Endothelial cell of umbilical vein (primary cell): Measurements from ENCODE around the gene GNAQ. TPM values are rescaled to one million over a fixed set of nuclear protein-coding genes. Genes with fewer than 3 reads are reported as not detected.
A peak's percentile ranks its signal among the peaks of the same experiment; 100 is the strongest.

Experiments used
- BruUV-seq: library from RNA; stranded (reverse); fragments of 400-500 nt; replicated peaks from 2 replicates; lab custom pipeline; 2021; lab: Mats Ljungman, UMichigan
- CTCF ChIA-PET: fragments of 300-600, 350-600 bp; sonication (Branson Sonifier 250); formaldehyde crosslinking; loops from one replicate; lab custom pipeline; 2021; ENCODE audit warnings: antibody characterized with exemption, inconsistent platforms; lab: Charles Lee
- POLR2A ChIA-PET: fragments of 300-600, 350-600 bp; sonication (Branson Sonifier 250); formaldehyde crosslinking; loops from one replicate; lab custom pipeline; 2021; ENCODE audit warnings: antibody characterized with exemption, inconsistent platforms; lab: Charles Lee
- DNase-seq: peaks from one replicate; pipeline ENCODE4 v3.0.0-alpha.2; 2011; ENCODE audit warnings: low read depth, low spot score
- FAIRE-seq: peaks from 2 replicates; lab custom pipeline; 2011; peaks lifted over from hg19 to GRCh38; lab: Jason Lieb, UNC
- H2AFZ ChIP-seq: 2 replicates; pipeline ENCODE4 v1.6.0; 2012; ENCODE audit warnings: low read depth, low read length, control low read depth, inconsistent platforms
- H3K27ac ChIP-seq: 2 replicates; pipeline ENCODE4 v1.5.1; 2011; ENCODE audit warnings: low read depth, mild to moderate bottlenecking, control low read depth, low read length, moderate library complexity; ENCODE audit not compliant: insufficient read depth
- H3K27me3 ChIP-seq, 2 experiments: 2 replicates each; pipeline versions ENCODE4 v1.6.0 to v1.6.1; 2011; ENCODE audit warnings: low read length in 2 of 2, mixed read lengths in 1 of 2; ENCODE audit not compliant: control insufficient read depth in 2 of 2, insufficient read depth in 2 of 2
- H3K36me3 ChIP-seq, 2 experiments: 2 replicates in 1 of 2; 3 replicates in 1 of 2; pipeline ENCODE4 v1.5.1; 2011; ENCODE audit warnings: low read length in 2 of 2, mild to moderate bottlenecking in 1 of 2, moderate library complexity in 1 of 2; ENCODE audit not compliant: control insufficient read depth in 2 of 2, insufficient read depth in 2 of 2; ENCODE audit errors: extremely low read depth in 1 of 2
- H3K4me1 ChIP-seq: 3 replicates; pipeline ENCODE4 v1.5.1; 2011; ENCODE audit warnings: mild to moderate bottlenecking, low read length; ENCODE audit not compliant: control insufficient read depth, insufficient read depth; ENCODE audit errors: extremely low read depth
- H3K4me2 ChIP-seq: 2 replicates; pipeline ENCODE4 v1.6.1; 2011; ENCODE audit warnings: low read length, control low read depth, mixed read lengths; ENCODE audit not compliant: insufficient read depth
- H3K4me3 ChIP-seq, 3 experiments: fragments of 200-600 bp in 1 of 3; sonication (generic), shearing (Covaris generic) in 1 of 3; replicated peaks in 1 of 3; 2 replicates each; pipeline ENCODE4 v1.5.1; 2011 to 2016; ENCODE audit warnings: control low read depth in 3 of 3, low read length in 3 of 3, mild to moderate bottlenecking in 2 of 3, inconsistent platforms in 1 of 3, low read depth in 1 of 3, moderate library complexity in 1 of 3; ENCODE audit not compliant: insufficient read depth in 1 of 3
- H3K79me2 ChIP-seq: 2 replicates; pipeline ENCODE4 v1.6.0; 2012; ENCODE audit warnings: low read length, inconsistent platforms; ENCODE audit not compliant: control insufficient read depth, insufficient read depth
- H3K9ac ChIP-seq: replicated peaks from 2 replicates; pipeline ENCODE3; 2011; ENCODE audit warnings: low read length, control low read depth; ENCODE audit not compliant: insufficient read depth; ENCODE audit errors: extremely low read depth
- H3K9me1 ChIP-seq: replicated peaks from 3 replicates; pipeline ENCODE4 v1.6.0; 2011; ENCODE audit warnings: mild to moderate bottlenecking, low read length; ENCODE audit not compliant: control insufficient read depth, insufficient read depth; ENCODE audit errors: extremely low read depth
- H3K9me3 ChIP-seq: replicated peaks from 2 replicates; pipeline ENCODE4 v1.5.1; 2012; ENCODE audit warnings: low read length, inconsistent platforms; ENCODE audit not compliant: control insufficient read depth, insufficient read depth
- H4K20me1 ChIP-seq: replicated peaks from 2 replicates; pipeline ENCODE3; 2011; ENCODE audit warnings: mild to moderate bottlenecking, low read length; ENCODE audit not compliant: control insufficient read depth, insufficient read depth; ENCODE audit errors: extremely low read depth
- EZH2 ChIP-seq: IDR thresholded peaks from 2 replicates; pipeline ENCODE4 v1.6.1; 2012; ENCODE audit warnings: borderline replicate concordance, low read depth, mild to moderate bottlenecking, moderate library complexity, low read length, inconsistent platforms; ENCODE audit not compliant: severe bottlenecking
- FOS ChIP-seq: IDR thresholded peaks from 2 replicates; pipeline ENCODE4 v1.6.1; 2011; ENCODE audit warnings: mild to moderate bottlenecking, low read length, moderate library complexity, borderline replicate concordance; ENCODE audit not compliant: insufficient read depth
- GATA2 ChIP-seq: IDR thresholded peaks from 2 replicates; pipeline ENCODE4 v1.7.0; 2011; ENCODE audit warnings: low read depth, mild to moderate bottlenecking, moderate library complexity, mixed read lengths, low read length; ENCODE audit not compliant: insufficient read length, insufficient read depth
- JUN ChIP-seq: IDR thresholded peaks from 2 replicates; pipeline ENCODE4 v1.6.1; 2011; ENCODE audit warnings: borderline replicate concordance, low read depth; ENCODE audit not compliant: insufficient read length, insufficient read depth
- MYC ChIP-seq: IDR thresholded peaks from one replicate; pipeline ENCODE4 v1.6.1; 2011; ENCODE audit warnings: mild to moderate bottlenecking, low read depth, low read length
- POLR2A ChIP-seq: IDR thresholded peaks from 2 replicates; pipeline ENCODE4 v1.6.1; 2012; ENCODE audit warnings: low read depth, mild to moderate bottlenecking, control low read depth, low read length
- POLR2AphosphoS5 ChIP-seq: IDR thresholded peaks from 2 replicates; pipeline ENCODE4 v1.6.1; 2012; ENCODE audit warnings: low read depth, mild to moderate bottlenecking, control low read depth, low read length, moderate library complexity; ENCODE audit not compliant: insufficient read depth
- dilution Hi-C: fragments of 300-500 bp; cut with MboI; formaldehyde crosslinking; loops from one replicate; pipeline ENCODE4 v1.15.0; 2019; ENCODE audit warnings: low sequenced_read_pairs; ENCODE audit not compliant: extremely low pct_ligation_motif_present
- intact Hi-C: fragments of 100-400 bp; cut with micrococcal nuclease; formaldehyde crosslinking; loops from one replicate; pipeline ENCODE4 v1.10.0; 2022
- polyA plus RNA-seq, 4 experiments: library from polyadenylated mRNA; depleted of rRNA in 3 of 4; stranded (reverse) in 3 of 4; unstranded in 1 of 4; fragments of >200 nt; gene quantifications; 2 replicates each; pipeline versions ENCODE4 v1.2.1 to v1.2.3, GENCODE V29; 2011 to 2012; ENCODE audit warnings: missing spikeins in 1 of 4
- total RNA-seq: library from RNA; stranded (reverse); gene quantifications from 2 replicates; pipeline ENCODE4 v1.2.3, GENCODE V29; 2021
- TF ChIP-seq, protein P1 (sequence below), 2 donors: IDR thresholded peaks; 1 replicate in 1 of 2; 2 replicates in 1 of 2; pipeline ENCODE4 v1.5.1; 2011; ENCODE audit warnings: low read length in 2 of 2, mild to moderate bottlenecking in 2 of 2, moderate library complexity in 2 of 2, control low read depth in 1 of 2, inconsistent platforms in 1 of 2, low read depth in 1 of 2; ENCODE audit not compliant: insufficient read depth in 1 of 2; ENCODE audit errors: extremely low read depth in 1 of 2
- TF ChIP-seq, protein P2 (sequence below): IDR thresholded peaks from 2 replicates; pipeline ENCODE4 v1.6.1; 2011; ENCODE audit not compliant: insufficient read depth, insufficient read length

The GNAQ gene
- total and polyA plus RNA-seq, 2 donors (not counting 3 experiments of a cell fraction or from before 2014, with no cell fraction given) = 26.1 to 67.3 TPM

GRCh38 chr9:77743386-77743785 lies 288.2 kb downstream of the GNAQ start:
- no peak for TF ChIP-seq EZH2
- no TSS peak for BruUV-seq

GRCh38 chr9:77738932-77739331 lies 292.7 kb downstream of the GNAQ start:
- FAIRE-seq (peak; percentile 55), DNase-seq (no peak)
- H2AFZ ChIP-seq = no peak overlapping the region
- no peak overlapping the region for H3K27ac ChIP-seq
- intact Hi-C loops (no loop called here), dilution Hi-C loops (no loop called here)
- no peak overlapping the region for H3K4me2 ChIP-seq
- H4K20me1 ChIP-seq = no peaks in the 10 kb centered on the region
- H3K9me1 ChIP-seq = no peaks in the 10 kb centered on the region
- peaks cover 15% of the 10 kb centered on the region for H3K4me1 ChIP-seq
- no peak overlapping the region for H3K9ac ChIP-seq
- H3K9me3 ChIP-seq = no peaks in the 10 kb centered on the region
- H3K79me2 ChIP-seq = peaks cover 5% of the 10 kb centered on the region
- H3K36me3 ChIP-seq = no peaks in the 10 kb centered on the region
- POLR2A ChIA-PET = no interaction called here
- no TSS peak for BruUV-seq
- H3K27me3 ChIP-seq = no peaks in the 10 kb centered on the region
- H3K4me3 ChIP-seq = no peak overlapping the region
- TF ChIP-seq JUN (no peak), FOS (no peak), POLR2AphosphoS5 (no peak), MYC (no peak), GATA2 (no peak), EZH2 (no peak), POLR2A (no peak)
- TF ChIP-seq, protein P1, sequence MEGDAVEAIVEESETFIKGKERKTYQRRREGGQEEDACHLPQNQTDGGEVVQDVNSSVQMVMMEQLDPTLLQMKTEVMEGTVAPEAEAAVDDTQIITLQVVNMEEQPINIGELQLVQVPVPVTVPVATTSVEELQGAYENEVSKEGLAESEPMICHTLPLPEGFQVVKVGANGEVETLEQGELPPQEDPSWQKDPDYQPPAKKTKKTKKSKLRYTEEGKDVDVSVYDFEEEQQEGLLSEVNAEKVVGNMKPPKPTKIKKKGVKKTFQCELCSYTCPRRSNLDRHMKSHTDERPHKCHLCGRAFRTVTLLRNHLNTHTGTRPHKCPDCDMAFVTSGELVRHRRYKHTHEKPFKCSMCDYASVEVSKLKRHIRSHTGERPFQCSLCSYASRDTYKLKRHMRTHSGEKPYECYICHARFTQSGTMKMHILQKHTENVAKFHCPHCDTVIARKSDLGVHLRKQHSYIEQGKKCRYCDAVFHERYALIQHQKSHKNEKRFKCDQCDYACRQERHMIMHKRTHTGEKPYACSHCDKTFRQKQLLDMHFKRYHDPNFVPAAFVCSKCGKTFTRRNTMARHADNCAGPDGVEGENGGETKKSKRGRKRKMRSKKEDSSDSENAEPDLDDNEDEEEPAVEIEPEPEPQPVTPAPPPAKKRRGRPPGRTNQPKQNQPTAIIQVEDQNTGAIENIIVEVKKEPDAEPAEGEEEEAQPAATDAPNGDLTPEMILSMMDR (IDR thresholded peaks at IDR 0.05; ENCODE audit: extremely low read depth in 1 of 2, insufficient read depth in 1 of 2, low read depth in 1 of 2, low read length in 2 of 2) = no peak
- TF ChIP-seq, protein P2, sequence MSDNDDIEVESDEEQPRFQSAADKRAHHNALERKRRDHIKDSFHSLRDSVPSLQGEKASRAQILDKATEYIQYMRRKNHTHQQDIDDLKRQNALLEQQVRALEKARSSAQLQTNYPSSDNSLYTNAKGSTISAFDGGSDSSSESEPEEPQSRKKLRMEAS = no peak
- CTCF ChIA-PET = interaction anchor here (1.2 to 1.7 kb wide), 3 partner anchors 9 to 19 kb away, joined by 3 to 4 read pairs (median 3); no protein-coding TSS in a partner anchor

More at GRCh38 chr9:77743386-77743785, 288.2 kb downstream of the GNAQ start:
- intact Hi-C loops = no loop called here
- H3K4me1 ChIP-seq = no peaks in the 10 kb centered on the region
- no peaks in the 10 kb centered on the region for H3K36me3 ChIP-seq
- H3K9me3 ChIP-seq = no peaks in the 10 kb centered on the region
- no peak overlapping the region for H2AFZ ChIP-seq
- H3K9ac ChIP-seq = no peak overlapping the region
- H3K9me1 ChIP-seq = no peaks in the 10 kb centered on the region
- DNase-seq = no peak
- no peak overlapping the region for H3K4me2 ChIP-seq
- no peak for FAIRE-seq
- no peak overlapping the region for H3K4me3 ChIP-seq
- H4K20me1 ChIP-seq = no peaks in the 10 kb centered on the region
- no peaks in the 10 kb centered on the region for H3K27me3 ChIP-seq
- ChIA-PET POLR2A (no interaction called here), CTCF (interaction anchor here (0.8 to 2.4 kb wide), 7 partner anchors 8 to 286 kb away, joined by 3 to 7 read pairs (median 4); no protein-coding TSS in a partner anchor)
- H3K27ac ChIP-seq = no peak overlapping the region
- no peaks in the 10 kb centered on the region for H3K79me2 ChIP-seq
- dilution Hi-C loops = no loop called here
